ENCODE measurements around the gene LIPC. TPM values are rescaled to one million over a fixed set of nuclear protein-coding genes. Genes with fewer than 3 reads are reported as not detected.

The LIPC gene
- under 1 TPM; 0.52 to 0.59 TPM for total RNA-seq

DNA sequence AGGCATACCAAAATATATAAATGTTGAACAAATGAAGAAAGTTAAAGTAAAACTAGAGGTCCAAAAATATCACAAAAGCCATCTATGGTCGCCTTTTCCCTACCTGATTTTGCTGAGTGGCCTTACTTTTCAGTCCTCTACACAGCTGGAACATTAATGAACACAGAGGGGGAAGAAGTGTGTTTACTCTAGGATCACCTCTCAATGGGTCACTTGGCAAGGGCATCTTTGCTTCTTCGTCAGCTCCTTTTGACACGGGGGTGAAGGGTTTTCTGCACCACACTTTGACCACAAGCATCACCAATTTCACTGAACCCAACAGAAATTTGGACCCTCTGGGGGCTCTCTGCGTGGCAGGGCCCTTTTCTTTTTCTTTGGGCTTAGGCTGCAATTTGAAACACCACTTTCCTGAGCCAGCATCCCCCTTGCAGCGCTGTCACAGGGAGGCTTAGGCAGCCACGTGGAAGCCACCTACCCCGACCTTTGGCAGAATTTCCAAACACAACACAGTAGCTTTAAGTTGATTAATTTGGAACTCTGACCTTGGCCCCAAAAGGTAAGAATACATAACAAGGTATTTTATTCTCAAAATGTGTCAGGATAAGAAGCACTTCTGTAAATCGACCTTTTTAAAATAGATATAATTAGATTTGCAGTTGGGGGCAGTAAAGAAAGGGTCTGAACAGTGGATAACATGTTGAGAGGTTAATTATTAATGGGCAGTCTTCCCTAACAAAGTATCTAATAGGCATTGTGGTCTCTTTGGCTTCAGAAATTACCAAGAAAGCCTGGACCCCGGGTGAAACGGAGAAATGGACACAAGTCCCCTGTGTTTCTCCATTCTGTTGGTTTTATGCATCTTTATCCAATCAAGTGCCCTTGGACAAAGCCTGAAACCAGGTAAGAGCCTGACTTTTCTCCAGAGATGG, at the start of gene LIPC:
Gene LIPC, plus strand, starts transcription at position 771 of the 929 bp plus-strand sequence. Its CDS starts 42 bp downstream, at position 813.
- Histone ChIP-seq H3K27me3 (no peaks in the 10 kb centered on the region), H3K27ac (no peak within 1 kb of the TSS)

DNA sequence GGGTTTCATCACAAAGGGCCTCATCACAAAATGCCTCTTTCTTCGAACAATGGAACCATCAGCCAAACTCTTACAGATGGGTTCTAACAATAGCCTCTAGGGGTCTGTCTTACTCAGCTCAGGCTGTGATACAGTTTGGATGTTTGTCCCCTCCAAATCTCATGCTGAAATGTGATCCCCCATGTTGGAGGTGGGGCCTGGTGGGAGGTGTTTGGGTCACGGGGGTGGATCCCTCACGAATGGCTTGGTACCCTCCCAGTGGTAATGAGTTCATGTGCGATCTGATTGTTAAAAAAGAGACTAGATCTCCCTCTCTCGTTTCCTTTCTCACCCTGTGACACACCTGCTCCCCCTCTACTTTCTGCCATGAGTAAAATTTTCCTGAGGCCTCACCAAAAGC, 47.9 kb upstream of the LIPC start:
- H3K27ac ChIP-seq = no peak overlapping the region
- no peaks in the 10 kb centered on the region for H3K9me3 ChIP-seq
- no peaks in the 10 kb centered on the region for H3K27me3 ChIP-seq
- TF ChIP-seq, protein P1, sequence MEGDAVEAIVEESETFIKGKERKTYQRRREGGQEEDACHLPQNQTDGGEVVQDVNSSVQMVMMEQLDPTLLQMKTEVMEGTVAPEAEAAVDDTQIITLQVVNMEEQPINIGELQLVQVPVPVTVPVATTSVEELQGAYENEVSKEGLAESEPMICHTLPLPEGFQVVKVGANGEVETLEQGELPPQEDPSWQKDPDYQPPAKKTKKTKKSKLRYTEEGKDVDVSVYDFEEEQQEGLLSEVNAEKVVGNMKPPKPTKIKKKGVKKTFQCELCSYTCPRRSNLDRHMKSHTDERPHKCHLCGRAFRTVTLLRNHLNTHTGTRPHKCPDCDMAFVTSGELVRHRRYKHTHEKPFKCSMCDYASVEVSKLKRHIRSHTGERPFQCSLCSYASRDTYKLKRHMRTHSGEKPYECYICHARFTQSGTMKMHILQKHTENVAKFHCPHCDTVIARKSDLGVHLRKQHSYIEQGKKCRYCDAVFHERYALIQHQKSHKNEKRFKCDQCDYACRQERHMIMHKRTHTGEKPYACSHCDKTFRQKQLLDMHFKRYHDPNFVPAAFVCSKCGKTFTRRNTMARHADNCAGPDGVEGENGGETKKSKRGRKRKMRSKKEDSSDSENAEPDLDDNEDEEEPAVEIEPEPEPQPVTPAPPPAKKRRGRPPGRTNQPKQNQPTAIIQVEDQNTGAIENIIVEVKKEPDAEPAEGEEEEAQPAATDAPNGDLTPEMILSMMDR (IDR thresholded peaks at IDR 0.05) = no peak
- no peak overlapping the region for H3K4me3 ChIP-seq
- H3K36me3 ChIP-seq = no peaks in the 10 kb centered on the region
- DNase-seq (ENCODE audit: low spot score) = no peak
- H3K4me1 ChIP-seq = no peaks in the 10 kb centered on the region

More for the DNA sequence above, at the start of gene LIPC:
- H3K9me3 ChIP-seq = no peaks in the 10 kb centered on the region
- H3K4me3 ChIP-seq = no peak within 1 kb of the TSS
- DNase-seq (ENCODE audit: low spot score) = no peak
- TF ChIP-seq, protein P1 (IDR thresholded peaks at IDR 0.05) = no peak
- H3K36me3 ChIP-seq = no peaks in the 10 kb centered on the region
- peaks cover 0 to 12% of the 10 kb centered on the region in 2 donors for H3K4me1 ChIP-seq

DNA sequence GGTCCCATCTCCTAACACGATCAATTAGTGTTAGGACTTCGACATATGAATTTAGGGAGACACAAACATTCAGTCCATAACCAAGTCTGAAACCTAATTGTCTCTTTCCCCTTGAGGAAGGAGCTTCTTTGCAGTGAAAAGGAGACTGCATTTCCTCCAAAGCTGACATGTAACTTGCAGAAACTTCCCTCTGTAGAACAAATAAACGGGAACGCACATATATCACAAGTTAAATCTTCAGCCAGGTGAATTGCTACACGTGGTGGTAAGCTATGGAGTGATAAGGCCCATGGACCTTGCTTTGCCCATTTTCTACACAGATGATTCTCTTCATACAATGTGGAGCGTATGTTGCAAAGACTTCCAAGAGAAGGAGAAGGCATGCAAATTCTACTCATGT, 47.1 kb upstream of the LIPC start:
- Histone ChIP-seq H3K27ac (no peak overlapping the region), H3K27me3 (no peaks in the 10 kb centered on the region), H3K4me1 (no peaks in the 10 kb centered on the region), H3K4me3 (no peak overlapping the region), H3K36me3 (no peaks in the 10 kb centered on the region), H3K9me3 (no peaks in the 10 kb centered on the region)
- TF ChIP-seq, protein P1 (IDR thresholded peaks at IDR 0.05) = no peak
- DNase-seq (ENCODE audit: low spot score) = no peak

DNA sequence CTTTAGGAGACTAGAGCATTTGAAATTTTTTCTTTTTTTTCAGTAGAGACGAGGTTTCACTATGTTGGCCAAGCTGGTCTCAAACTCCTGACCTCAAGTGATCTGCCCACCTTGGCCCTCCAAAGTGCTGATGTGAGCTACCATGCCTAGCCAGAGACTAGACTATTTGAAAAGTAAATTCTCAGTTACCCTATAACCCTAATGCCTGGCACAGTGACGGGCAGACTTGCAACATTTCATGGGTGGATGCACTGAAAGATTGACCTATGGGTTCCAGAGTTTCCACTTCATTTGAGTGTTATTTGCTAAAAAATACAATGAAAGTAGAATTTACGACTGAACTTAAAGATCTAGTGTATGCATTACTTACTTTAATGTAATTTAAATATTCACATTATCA, 45.7 kb upstream of the LIPC start:
- no peaks in the 10 kb centered on the region for H3K4me1 ChIP-seq
- TF ChIP-seq, protein P1 (IDR thresholded peaks at IDR 0.05) = no peak
- H3K27me3 ChIP-seq = no peaks in the 10 kb centered on the region
- H3K9me3 ChIP-seq = no peaks in the 10 kb centered on the region
- H3K27ac ChIP-seq = no peak overlapping the region
- DNase-seq (ENCODE audit: low spot score) = no peak
- H3K36me3 ChIP-seq = no peaks in the 10 kb centered on the region
- no peak overlapping the region for H3K4me3 ChIP-seq

DNA sequence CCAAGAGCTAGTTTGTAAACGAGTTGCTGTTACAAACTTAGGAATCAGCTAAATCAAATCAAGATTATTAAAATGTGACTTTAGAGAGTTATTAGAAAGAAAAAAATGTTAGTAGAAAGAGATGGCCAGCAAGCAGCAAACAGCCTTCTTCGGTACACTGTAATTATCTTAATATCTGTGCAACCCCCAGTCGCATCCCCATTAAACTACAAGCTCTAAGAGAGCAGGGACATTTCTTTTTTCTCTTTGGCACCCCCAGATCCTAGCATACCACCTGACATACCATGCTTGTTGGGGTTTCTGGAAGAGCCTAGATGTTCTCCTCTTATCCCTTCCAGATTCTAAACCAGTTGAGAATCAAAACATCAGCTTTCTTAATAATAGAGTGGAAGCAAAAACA, 45.1 kb upstream of the LIPC start:
- H3K9me3 ChIP-seq = no peaks in the 10 kb centered on the region
- H3K27me3 ChIP-seq = no peaks in the 10 kb centered on the region
- no peak overlapping the region for H3K27ac ChIP-seq
- no peak for DNase-seq (ENCODE audit: low spot score)
- no peaks in the 10 kb centered on the region for H3K4me1 ChIP-seq
- TF ChIP-seq, protein P1 (IDR thresholded peaks at IDR 0.05) = no peak
- no peaks in the 10 kb centered on the region for H3K36me3 ChIP-seq
- no peak overlapping the region for H3K4me3 ChIP-seq

Data from right atrium auricular region (tissue), 2 donors.